Fibroblast of villous mesenchyme (primary cell): ENCODE results near the gene DNAH2. TPM values are rescaled to one million over a fixed set of nuclear protein-coding genes. Genes with fewer than 3 reads are reported as not detected.
A peak's percentile ranks its signal among the peaks of the same experiment; 100 is the strongest.

Experiments used
- DNase-seq: peaks from one replicate; pipeline ENCODE4 v3.0.0-alpha.2; 2010; ENCODE audit warnings: low read depth
- H3K4me3 ChIP-seq: 2 replicates; pipeline ENCODE4 v1.5.1; 2011; ENCODE audit warnings: low read depth, mild to moderate bottlenecking, low read length
- CTCF ChIP-seq: IDR thresholded peaks from 2 replicates; pipeline ENCODE4 v1.5.1; 2012; ENCODE audit warnings: low read depth, mild to moderate bottlenecking, low read length; ENCODE audit not compliant: insufficient read depth
- total RNA-seq: library from RNA; depleted of rRNA; stranded (reverse); fragments of >200 nt; gene quantifications from 2 replicates; pipeline ENCODE4 v1.2.3, GENCODE V29; 2012

DNAH2 gene
- total RNA-seq, 1 donor, result 0.43 TPM

GRCh38 chr17:7845359-7846062 lies 128.0 kb downstream of the DNAH2 start:
- peak overlapping the region; percentile 79 for H3K4me3 ChIP-seq
- no peak for DNase-seq
- TF ChIP-seq CTCF, result no peak

- no peak for TF ChIP-seq CTCF
- no peak for DNase-seq
- H3K4me3 ChIP-seq, result no peak overlapping the region
These were observed 128.7 kb downstream of the DNAH2 start for GRCh38 chr17:7846063-7846735.

GRCh38 chr17:7846765-7847661 lies 129.5 kb downstream of the DNAH2 start:
- H3K4me3 ChIP-seq, result no peak overlapping the region
- DNase-seq, result no peak
- no peak for TF ChIP-seq CTCF

- H3K4me3 ChIP-seq, result no peak overlapping the region
- no peak for DNase-seq
- TF ChIP-seq CTCF, result no peak
These were observed 130.6 kb downstream of the DNAH2 start for GRCh38 chr17:7848131-7848579.

GRCh38 chr17:7848739-7849129 lies 131.2 kb downstream of the DNAH2 start:
- no peak for TF ChIP-seq CTCF
- H3K4me3 ChIP-seq, result no peak overlapping the region
- DNase-seq, result no peak

GRCh38 chr17:7849130-7849750 lies 131.7 kb downstream of the DNAH2 start:
- DNase-seq, result no peak
- no peak for TF ChIP-seq CTCF
- H3K4me3 ChIP-seq, result no peak overlapping the region
